ENCODE data around the gene ATRAID.

ATRAID gene

DNA sequence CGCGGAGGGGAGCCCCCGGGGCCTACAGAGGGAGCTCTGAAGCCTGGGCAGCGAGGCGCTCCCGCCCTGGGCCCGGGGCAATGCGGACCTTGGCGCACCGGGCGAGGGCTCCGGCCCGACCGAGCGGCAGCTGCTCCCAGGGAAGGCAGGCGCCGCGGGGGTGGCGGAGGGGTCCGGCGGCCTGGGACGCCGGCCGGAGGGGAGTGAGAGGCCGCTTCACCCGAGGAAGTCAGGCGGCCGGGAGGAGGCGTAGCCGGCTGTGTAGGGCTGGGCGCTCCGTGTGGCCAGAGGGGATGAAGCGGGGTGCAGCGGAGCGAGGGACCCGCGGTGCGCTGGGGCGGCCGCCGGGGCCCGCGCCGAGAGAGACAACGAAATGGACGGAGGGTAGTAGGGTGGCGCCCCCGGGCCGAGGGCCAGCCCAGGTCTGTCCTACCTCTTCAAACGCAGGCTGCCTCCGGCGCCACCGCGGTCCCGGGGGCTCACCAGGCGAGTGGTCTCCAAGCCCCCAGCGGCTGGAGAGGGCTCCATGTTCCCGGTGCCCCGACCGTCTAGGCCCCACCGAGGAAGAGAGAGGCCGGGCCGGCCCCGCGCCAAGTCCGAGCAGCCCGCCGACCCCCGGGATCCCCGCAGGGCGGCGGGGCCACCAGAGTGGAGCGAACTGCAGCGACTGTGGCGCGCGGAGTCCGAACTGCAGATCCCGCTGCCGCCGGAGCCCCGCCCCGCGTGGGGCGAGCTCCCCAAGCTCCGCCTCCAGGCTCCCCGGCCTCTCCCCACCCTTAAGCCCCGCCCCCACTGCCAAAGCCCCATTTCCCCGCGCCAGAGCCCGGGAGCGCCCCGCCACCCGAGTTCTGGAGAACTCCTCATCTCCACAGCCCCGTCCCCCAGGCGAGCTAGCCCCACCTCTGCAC lies 50.8 kb downstream of the ATRAID start, which contains the start of gene SLC30A3:
Gene SLC30A3, minus strand, starts transcription at position 669 of the 908 bp plus-strand sequence. Its CDS starts 141 bp downstream, at position 528.
- no peaks in the 10 kb centered on the region for H3F3A ChIP-seq (ENCODE audit: insufficient read depth, low read length)
- no peaks in the 10 kb centered on the region for H3K36me3 ChIP-seq (replicated peaks; ENCODE audit: insufficient read depth, low read length)
- H3K79me2 ChIP-seq (ENCODE audit: low read length): no peaks in the 10 kb centered on the region
- DNase-seq: peak; percentile 62
- peaks cover 63% of the 10 kb centered on the region for H3K27me3 ChIP-seq (replicated peaks; ENCODE audit: insufficient read depth, low read length)
- peak within 1 kb of the TSS; percentile 81 for H3K4me2 ChIP-seq (ENCODE audit: low read depth, low read length)
- H2AFZ ChIP-seq (ENCODE audit: low read length): peak within 1 kb of the TSS; percentile 71
- H3K4me3 ChIP-seq (ENCODE audit: low read length): peak within 1 kb of the TSS; percentile 65
- no peaks in the 10 kb centered on the region for H3K9me2 ChIP-seq (replicated peaks; ENCODE audit: insufficient read depth, low read length)
- H4K20me1 ChIP-seq (ENCODE audit: insufficient read depth, low read length): no peaks in the 10 kb centered on the region
- H3K4me1 ChIP-seq (ENCODE audit: low read length): peaks cover 5% of the 10 kb centered on the region; the same call in 1 of the 2 replicates
- H3K27ac ChIP-seq (ENCODE audit: low read length): no peak within 1 kb of the TSS
- H3K9ac ChIP-seq (ENCODE audit: low read length): no peak within 1 kb of the TSS
- TF ChIP-seq EZH2 (optimal IDR thresholded peaks at IDR 0.05; ENCODE audit: low read depth, low read length) (peak; percentile 92), EZH2phosphoT487 (IDR thresholded peaks at IDR 0.05; ENCODE audit: low read length) (0 out of 2 replicates have a peak, but pooled peaks have one; percentile 66)
- TF ChIP-seq, protein P1, sequence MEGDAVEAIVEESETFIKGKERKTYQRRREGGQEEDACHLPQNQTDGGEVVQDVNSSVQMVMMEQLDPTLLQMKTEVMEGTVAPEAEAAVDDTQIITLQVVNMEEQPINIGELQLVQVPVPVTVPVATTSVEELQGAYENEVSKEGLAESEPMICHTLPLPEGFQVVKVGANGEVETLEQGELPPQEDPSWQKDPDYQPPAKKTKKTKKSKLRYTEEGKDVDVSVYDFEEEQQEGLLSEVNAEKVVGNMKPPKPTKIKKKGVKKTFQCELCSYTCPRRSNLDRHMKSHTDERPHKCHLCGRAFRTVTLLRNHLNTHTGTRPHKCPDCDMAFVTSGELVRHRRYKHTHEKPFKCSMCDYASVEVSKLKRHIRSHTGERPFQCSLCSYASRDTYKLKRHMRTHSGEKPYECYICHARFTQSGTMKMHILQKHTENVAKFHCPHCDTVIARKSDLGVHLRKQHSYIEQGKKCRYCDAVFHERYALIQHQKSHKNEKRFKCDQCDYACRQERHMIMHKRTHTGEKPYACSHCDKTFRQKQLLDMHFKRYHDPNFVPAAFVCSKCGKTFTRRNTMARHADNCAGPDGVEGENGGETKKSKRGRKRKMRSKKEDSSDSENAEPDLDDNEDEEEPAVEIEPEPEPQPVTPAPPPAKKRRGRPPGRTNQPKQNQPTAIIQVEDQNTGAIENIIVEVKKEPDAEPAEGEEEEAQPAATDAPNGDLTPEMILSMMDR (IDR thresholded peaks at IDR 0.05; ENCODE audit: low read length): no peak; the same call in 1 of the 2 replicates
- H3K9me3 ChIP-seq (replicated peaks; ENCODE audit: insufficient read depth, low read length): no peaks in the 10 kb centered on the region

DNA sequence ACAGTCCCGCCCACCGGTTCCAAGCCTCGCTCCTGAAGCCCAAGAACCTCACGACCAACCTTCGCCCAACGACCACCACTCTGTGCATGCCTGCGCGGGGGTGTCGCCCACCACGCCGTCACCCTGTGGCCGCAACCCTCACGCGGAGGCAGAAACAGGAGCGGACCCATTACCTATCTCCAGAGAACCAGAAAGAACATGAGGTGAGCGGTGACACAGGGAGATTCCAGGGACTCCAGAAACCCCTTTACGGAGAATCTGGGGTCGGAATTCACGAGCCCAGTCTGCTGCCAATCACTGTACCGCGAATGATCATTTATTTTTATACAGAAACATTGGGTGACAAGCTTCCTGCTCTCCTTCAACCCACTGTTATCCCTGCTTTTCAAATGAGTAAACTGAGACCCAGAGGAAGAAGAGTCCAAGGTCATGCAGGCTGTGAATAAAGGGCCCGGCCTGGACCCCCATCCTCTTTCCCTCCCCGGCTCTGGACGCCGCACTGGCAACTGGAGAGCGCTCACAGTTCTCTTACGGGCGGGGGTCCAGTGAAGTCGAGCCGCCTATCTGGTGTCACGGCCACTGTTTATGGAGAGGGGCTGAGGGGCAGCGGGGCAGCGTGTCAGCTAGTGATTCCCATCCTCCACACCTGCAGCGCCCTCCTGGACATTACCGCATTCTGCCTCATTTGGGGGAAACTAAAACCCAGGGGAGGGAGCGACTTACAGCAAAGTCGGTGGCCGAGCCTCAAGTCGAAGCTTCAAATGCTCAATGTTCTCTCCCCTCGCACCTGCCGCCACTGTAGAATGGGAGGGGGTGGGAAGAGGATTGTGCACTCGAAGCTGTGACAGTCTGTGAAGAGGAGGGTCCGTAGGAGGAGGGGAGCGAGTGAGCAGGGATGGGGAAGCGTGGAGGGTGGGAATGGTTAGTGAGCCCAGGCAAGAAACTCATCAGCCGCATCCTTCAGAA lies 51.7 kb downstream of the ATRAID start:
- no peak for DNase-seq
- Histone ChIP-seq H4K20me1 (ENCODE audit: insufficient read depth, low read length) (no peaks in the 10 kb centered on the region), H2AFZ (ENCODE audit: low read length) (peak overlapping the region; percentile 71)

DNA sequence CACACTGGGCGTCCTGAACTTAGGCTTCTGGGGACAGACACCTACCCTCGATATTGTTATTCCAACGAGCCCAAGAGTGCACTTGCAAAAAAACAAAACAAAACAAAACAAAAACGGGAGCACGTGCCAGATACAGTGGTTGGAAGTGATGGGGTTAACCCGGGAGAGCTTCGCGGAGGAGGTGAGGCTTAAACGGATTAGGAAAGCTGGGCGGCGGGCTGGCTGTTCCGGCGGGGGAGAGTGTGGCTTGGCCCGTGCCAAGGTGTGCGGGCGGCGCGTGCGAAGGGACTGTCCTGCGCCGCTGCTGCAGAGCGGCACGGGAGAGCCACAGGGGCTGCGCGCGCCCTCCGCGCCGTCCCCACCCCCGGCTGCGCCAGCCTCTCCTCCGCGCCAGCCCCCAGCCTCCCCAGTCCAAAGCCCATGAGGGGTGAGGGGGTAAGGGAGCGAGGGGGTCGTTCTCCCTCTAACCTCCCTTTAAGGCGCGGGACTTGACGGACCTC lies 52.5 kb downstream of the ATRAID start:
- Histone ChIP-seq H3K27me3 (replicated peaks; ENCODE audit: insufficient read depth, low read length) (peaks cover 52% of the 10 kb centered on the region), H3K4me3 (ENCODE audit: low read length) (peak overlapping the region; percentile 65)
- peak; percentile 12 for DNase-seq

More for the DNA sequence above, 51.7 kb downstream of the ATRAID start:
- no peak overlapping the region for H3K27ac ChIP-seq (ENCODE audit: low read length)
- H3K9me3 ChIP-seq (replicated peaks; ENCODE audit: insufficient read depth, low read length): no peaks in the 10 kb centered on the region
- TF ChIP-seq EZH2 (optimal IDR thresholded peaks at IDR 0.05; ENCODE audit: low read depth, low read length) (no peak), EZH2phosphoT487 (IDR thresholded peaks at IDR 0.05; ENCODE audit: low read length) (no peak)
- TF ChIP-seq, protein P1 (IDR thresholded peaks at IDR 0.05; ENCODE audit: low read length): no peak
- peaks cover 56% of the 10 kb centered on the region for H3K27me3 ChIP-seq (replicated peaks; ENCODE audit: insufficient read depth, low read length)
- H3K4me1 ChIP-seq (ENCODE audit: low read length): peaks cover 5% of the 10 kb centered on the region; the same call in 1 of the 2 replicates
- peak overlapping the region; percentile 65 for H3K4me3 ChIP-seq (ENCODE audit: low read length)
- no peaks in the 10 kb centered on the region for H3K36me3 ChIP-seq (replicated peaks; ENCODE audit: insufficient read depth, low read length)
- no peaks in the 10 kb centered on the region for H3K79me2 ChIP-seq (ENCODE audit: low read length)
- H3K4me2 ChIP-seq (ENCODE audit: low read depth, low read length): peak overlapping the region; percentile 81
- no peaks in the 10 kb centered on the region for H3F3A ChIP-seq (ENCODE audit: insufficient read depth, low read length)
- H3K9ac ChIP-seq (ENCODE audit: low read length): no peak overlapping the region
- no peaks in the 10 kb centered on the region for H3K9me2 ChIP-seq (replicated peaks; ENCODE audit: insufficient read depth, low read length)

More for the DNA sequence above, 52.5 kb downstream of the ATRAID start:
- peak overlapping the region; percentile 87 for H2AFZ ChIP-seq (ENCODE audit: low read length)
- H3F3A ChIP-seq (ENCODE audit: insufficient read depth, low read length): no peaks in the 10 kb centered on the region
- no peaks in the 10 kb centered on the region for H3K79me2 ChIP-seq (ENCODE audit: low read length)
- peak overlapping the region; percentile 81 for H3K4me2 ChIP-seq (ENCODE audit: low read depth, low read length)
- H3K27ac ChIP-seq (ENCODE audit: low read length): no peak overlapping the region
- no peaks in the 10 kb centered on the region for H4K20me1 ChIP-seq (ENCODE audit: insufficient read depth, low read length)
- no peak overlapping the region for H3K9ac ChIP-seq (ENCODE audit: low read length)
- peaks cover 5% of the 10 kb centered on the region; the same call in 1 of the 2 replicates for H3K4me1 ChIP-seq (ENCODE audit: low read length)
- no peaks in the 10 kb centered on the region for H3K36me3 ChIP-seq (replicated peaks; ENCODE audit: insufficient read depth, low read length)
- no peaks in the 10 kb centered on the region for H3K9me3 ChIP-seq (replicated peaks; ENCODE audit: insufficient read depth, low read length)
- TF ChIP-seq, protein P1 (IDR thresholded peaks at IDR 0.05; ENCODE audit: low read length): no peak
- no peaks in the 10 kb centered on the region for H3K9me2 ChIP-seq (replicated peaks; ENCODE audit: insufficient read depth, low read length)
